ENCODE data around the gene NACA2.

- no peak for TF ChIP-seq POLR2A (IDR thresholded peaks at IDR 0.05)
- no peak for TF ChIP-seq CTCF (IDR thresholded peaks at IDR 0.05)
Measured at GRCh38 chr17:61621317-61621716, 30.3 kb upstream of the NACA2 start.
